HEK293 (cell line): ENCODE measurements around the gene MPHOSPH8.

Experiments
- CTCF ChIP-seq: fragments of 450-650 bp; formaldehyde crosslinking; IDR thresholded peaks from 2 replicates; pipeline ENCODE4 v1.5.1; 2016; ENCODE audit warnings: missing biosample characterization, missing genetic modification characterization
- GLI4 ChIP-seq: fragments of 450-650 bp; formaldehyde crosslinking; IDR thresholded peaks from 2 replicates; pipeline ENCODE4 v1.5.1; 2016; ENCODE audit warnings: missing biosample characterization, missing genetic modification characterization
- PATZ1 ChIP-seq: fragments of 450-650 bp; formaldehyde crosslinking; IDR thresholded peaks from 2 replicates; pipeline ENCODE4 v1.5.1; 2016; ENCODE audit warnings: missing biosample characterization, missing genetic modification characterization
- YY1 ChIP-seq: fragments of 450-650 bp; formaldehyde crosslinking; IDR thresholded peaks from 2 replicates; pipeline ENCODE4 v1.5.1; 2018; ENCODE audit warnings: missing biosample characterization, missing genetic modification characterization
- ZNF280D ChIP-seq: fragments of 450-650 bp; formaldehyde crosslinking; IDR thresholded peaks from 2 replicates; pipeline ENCODE4 v1.5.1; 2016; ENCODE audit warnings: missing biosample characterization, missing genetic modification characterization
- ZNF513 ChIP-seq: fragments of 450-650 bp; IDR thresholded peaks from 2 replicates; pipeline ENCODE4 v1.5.1; 2018; ENCODE audit warnings: missing biosample characterization, missing genetic modification characterization
- ZNF514 ChIP-seq: fragments of 450-650 bp; formaldehyde crosslinking; IDR thresholded peaks from 2 replicates; pipeline ENCODE4 v1.5.1; 2016; ENCODE audit warnings: missing biosample characterization, missing genetic modification characterization
- ZNF585B ChIP-seq: fragments of 450-650 bp; formaldehyde crosslinking; IDR thresholded peaks from 2 replicates; pipeline ENCODE4 v1.5.1; 2016; ENCODE audit warnings: missing biosample characterization, missing genetic modification characterization
- ZNF704 ChIP-seq: fragments of 450-650 bp; formaldehyde crosslinking; IDR thresholded peaks from 2 replicates; pipeline ENCODE4 v1.5.1; 2016; ENCODE audit warnings: missing biosample characterization, missing genetic modification characterization
- ZNF792 ChIP-seq: fragments of 450-650 bp; formaldehyde crosslinking; IDR thresholded peaks from 2 replicates; pipeline ENCODE4 v1.5.1; 2016; ENCODE audit warnings: missing biosample characterization, missing genetic modification characterization

- no peak for TF ChIP-seq YY1 (tag by site-specific recombination)
- TF ChIP-seq ZNF792 (tag by site-specific recombination): no peak
- no peak for TF ChIP-seq CTCF
- no peak for TF ChIP-seq PATZ1 (tag by site-specific recombination)
- TF ChIP-seq ZNF280D (tag by site-specific recombination): no peak
- TF ChIP-seq ZNF513 (tag by site-specific recombination): no peak
- no peak for TF ChIP-seq GLI4 (tag by site-specific recombination)
- TF ChIP-seq ZNF704 (tag by site-specific recombination): no peak
- no peak for TF ChIP-seq ZNF585B
- TF ChIP-seq ZNF514 (tag by site-specific recombination): no peak
Observed at GRCh38 chr13:19676168-19676567, 42.7 kb downstream of the MPHOSPH8 start.
